ENCODE measurements around the gene GLB1L. TPM values are rescaled to one million over a fixed set of nuclear protein-coding genes. Genes with fewer than 3 reads are reported as not detected.

The GLB1L gene
- total and polyA plus RNA-seq, 2 of the 8 experiments (the other 6 are each of a cell fraction or from before 2014, with no cell fraction given): 3.7 to 4.0 TPM

- no peak overlapping the region for H3K14ac ChIP-seq (ENCODE audit: insufficient read length)
- FAIRE-seq (no peak), DNase-seq (ENCODE audit: low read depth in 1 of 2, low spot score in 2 of 2) (no peak)
- no peak overlapping the region for H2AFZ ChIP-seq (ENCODE audit: low read length)
- peaks cover 8% of the 10 kb centered on the region for H3K23me2 ChIP-seq (ENCODE audit: low read depth, low read length)
- peaks cover 0 to 5% of the 10 kb centered on the region in 2 experiments; a peak in 1 of 4 replicates for H3K79me2 ChIP-seq (ENCODE audit: control insufficient read depth in 1 of 2, insufficient read depth in 2 of 2, low read length in 2 of 2)
- 0 out of 2 replicates have a peak, but pooled peaks cover 5% of the 10 kb centered on the region for H3K79me1 ChIP-seq (ENCODE audit: low read depth, low read length)
- ChIA-PET CTCF (ENCODE audit: partially characterized antibody) (interaction anchor here (1.4 to 2.5 kb wide), 5 partner anchors 28 to 107 kb away, joined by 3 to 24 read pairs (median 7); partner anchors contain the start of gene DNAJB2), POLR2A (ENCODE audit: partially characterized antibody) (interaction anchor here (1.0 to 14.9 kb wide), 10 partner anchors 8 to 141 kb away, joined by 3 to 190 read pairs (median 5); partner anchors contain the start of genes ABCB6, ANKZF1, ATG9A and DNPEP)
- H3K4me3 ChIP-seq (ENCODE audit: extremely low read depth in 1 of 4, insufficient read depth in 2 of 4, low read depth in 3 of 4, low read length in 4 of 4): peak overlapping the region in 2 of 4 experiments; percentile 74 to 81; a peak in 2 of 8 replicates
- no peak overlapping the region for H4K5ac ChIP-seq (ENCODE audit: insufficient read length, low read depth, low read length)
- 93% methylated on average over 10 of the region's 10 CpGs; no CpG with 5 or more reads in 1 of the 2 experiments for WGBS, 2 experiments (ENCODE audit: extremely low coverage in 1 of 2, insufficient coverage in 1 of 2, insufficient read length in 1 of 2, insufficient replicate concordance in 2 of 2, low coverage in 1 of 2, low lambda C conversion rate in 2 of 2, missing lambda C conversion rate in 1 of 2)
- H3K4me2 ChIP-seq (ENCODE audit: insufficient read depth in 1 of 2, low read depth in 2 of 2, low read length in 2 of 2): peak overlapping the region in 1 of 2 experiments; percentile 98; a peak in 1 of 4 replicates
- H3K27ac ChIP-seq (ENCODE audit: low read depth, low read length): no peak overlapping the region
- no peak overlapping the region for H3K18ac ChIP-seq (ENCODE audit: extremely low read depth, low read length)
- H4K8ac ChIP-seq (ENCODE audit: extremely low read depth, insufficient read depth, low read length): no peak overlapping the region
- no peak overlapping the region for H2BK20ac ChIP-seq (ENCODE audit: low read length)
- no peak overlapping the region for H2BK120ac ChIP-seq (replicated peaks; ENCODE audit: low read depth, low read length)
- H3K36me3 ChIP-seq (ENCODE audit: control insufficient read depth in 2 of 4, insufficient read depth in 4 of 4, low read length in 3 of 4): peaks cover 0 to 9% (median 5%) of the 10 kb centered on the region in 4 experiments; a peak in 5 of 8 replicates
- no peak overlapping the region for H3K4ac ChIP-seq (replicated peaks; ENCODE audit: insufficient read length, low read depth, low read length)
- no peak overlapping the region; the same call in 1 of the 2 replicates for H2BK12ac ChIP-seq (ENCODE audit: low read depth, low read length)
- no peak overlapping the region for H3K9ac ChIP-seq (replicated peaks in 1 of 4; ENCODE audit: extremely low read depth in 1 of 4, low read depth in 3 of 4, low read length in 3 of 4)
- no peak overlapping the region for H4K91ac ChIP-seq (replicated peaks; ENCODE audit: insufficient read length, low read length)
- H2AK5ac ChIP-seq (ENCODE audit: low read depth, low read length): peak overlapping the region; percentile 28; the same call in 1 of the 2 replicates
- H3K56ac ChIP-seq (replicated peaks; ENCODE audit: insufficient read length, low read depth, low read length): no peak overlapping the region
- H3K23ac ChIP-seq (ENCODE audit: insufficient read length): no peak overlapping the region
- H2BK15ac ChIP-seq (ENCODE audit: low read length): no peak overlapping the region
- H3K4me1 ChIP-seq (replicated peaks in 1 of 4; ENCODE audit: control insufficient read depth in 3 of 4, insufficient read depth in 4 of 4, low read length in 3 of 4): peaks cover 0 to 5% (median 3%) of the 10 kb centered on the region in 4 experiments; a peak in 3 of 7 replicates
- 0 out of 7 replicates have a peak, but pooled peaks cover 0 to under 1% (median 0%) of the 10 kb centered on the region in 4 experiments for H3K27me3 ChIP-seq (replicated peaks in 1 of 4; ENCODE audit: control insufficient read depth in 3 of 4, extremely low read depth in 1 of 4, insufficient read depth in 3 of 4, low read length in 3 of 4)
- H4K20me1 ChIP-seq (replicated peaks in 1 of 2; ENCODE audit: control insufficient read depth in 1 of 2, insufficient read depth in 2 of 2, low read length in 2 of 2): no peaks in the 10 kb centered on the region
- H3K9me3 ChIP-seq (ENCODE audit: insufficient read depth in 2 of 2, low read depth in 1 of 2, low read length in 1 of 2): no peaks in the 10 kb centered on the region
- no peak overlapping the region for H2BK5ac ChIP-seq (ENCODE audit: low read depth, low read length)
- no peak for TF ChIP-seq TAF7 (optimal IDR thresholded peaks at IDR 0.05; ENCODE audit: borderline replicate concordance, low read depth, low read length)
- no peak for TF ChIP-seq E2F6 (IDR thresholded peaks at IDR 0.05)
- no peak for TF ChIP-seq SUZ12 (IDR thresholded peaks at IDR 0.05; ENCODE audit: low read length)
- no peak for TF ChIP-seq EZH2 (IDR thresholded peaks at IDR 0.05; ENCODE audit: low read depth, low read length, severe bottlenecking)
- TF ChIP-seq CHD2 (IDR thresholded peaks at IDR 0.05; ENCODE audit: low read length): no peak
- TF ChIP-seq RNF2 (IDR thresholded peaks at IDR 0.05; ENCODE audit: borderline replicate concordance, low read depth, low read length, missing control alignments, poor library complexity, severe bottlenecking): no peak
- no peak for TF ChIP-seq KDM4A (IDR thresholded peaks at IDR 0.05; ENCODE audit: low read depth, low read length, severe bottlenecking)
- no peak for TF ChIP-seq CBX8 (IDR thresholded peaks at IDR 0.05; ENCODE audit: borderline replicate concordance, low read depth, low read length)
- TF ChIP-seq, protein P1, sequence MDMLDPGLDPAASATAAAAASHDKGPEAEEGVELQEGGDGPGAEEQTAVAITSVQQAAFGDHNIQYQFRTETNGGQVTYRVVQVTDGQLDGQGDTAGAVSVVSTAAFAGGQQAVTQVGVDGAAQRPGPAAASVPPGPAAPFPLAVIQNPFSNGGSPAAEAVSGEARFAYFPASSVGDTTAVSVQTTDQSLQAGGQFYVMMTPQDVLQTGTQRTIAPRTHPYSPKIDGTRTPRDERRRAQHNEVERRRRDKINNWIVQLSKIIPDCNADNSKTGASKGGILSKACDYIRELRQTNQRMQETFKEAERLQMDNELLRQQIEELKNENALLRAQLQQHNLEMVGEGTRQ (IDR thresholded peaks at IDR 0.05; ENCODE audit: low read length): no peak
- no peak for TF ChIP-seq RFX5 (IDR thresholded peaks at IDR 0.05; ENCODE audit: borderline replicate concordance, low read depth, low read length)
Observed at GRCh38 chr2:219246559-219246958, 1.3 kb upstream of the GLB1L start.
